ENCODE results near the gene ZNF112. TPM values are rescaled to one million over a fixed set of nuclear protein-coding genes. Genes with fewer than 3 reads are reported as not detected.

ZNF112 gene
- total and polyA plus RNA-seq, 7 donors = 0.69 to 8.9 (median 3.3) TPM

GRCh38 chr19:44278181-44278690 lies 78.2 kb downstream of the ZNF112 start:
- intact Hi-C loops (cut with DNase I) = no loop called here
- 93 to 97% methylated on average over 4 of the region's 4 CpGs for WGBS, 2 donors
- peaks cover 0 to 1% (median 0%) of the 10 kb centered on the region in 4 donors for H3K4me1 ChIP-seq
- H3K9me3 ChIP-seq = peaks cover 5 to 40% (median 14%) of the 10 kb centered on the region in 4 donors
- H3K27ac ChIP-seq = no peak overlapping the region
- no peaks in the 10 kb centered on the region for H3K27me3 ChIP-seq
- no peak for DNase-seq
- TF ChIP-seq POLR2A (IDR thresholded peaks at IDR 0.05) (no peak), EP300 (IDR thresholded peaks at IDR 0.05) (no peak), CTCF (IDR thresholded peaks at IDR 0.05) (no peak), POLR2AphosphoS5 (IDR thresholded peaks at IDR 0.05) (no peak)
- peaks cover 0 to 23% (median 14%) of the 10 kb centered on the region in 4 donors for H3K36me3 ChIP-seq
- no peak overlapping the region for H3K4me3 ChIP-seq

- H3K27ac ChIP-seq = no peak overlapping the region
- peaks cover 0 to 28% (median 19%) of the 10 kb centered on the region in 4 donors for H3K36me3 ChIP-seq
- 95 to 96% methylated on average over 1 of the region's 1 CpG for WGBS, 2 donors
- TF ChIP-seq EP300 (IDR thresholded peaks at IDR 0.05) (no peak), POLR2A (IDR thresholded peaks at IDR 0.05) (no peak), CTCF (IDR thresholded peaks at IDR 0.05) (no peak), POLR2AphosphoS5 (IDR thresholded peaks at IDR 0.05) (no peak)
- no peak for DNase-seq
- intact Hi-C loops (cut with DNase I) = no loop called here
- H3K4me3 ChIP-seq = no peak overlapping the region
- H3K9me3 ChIP-seq = peaks cover 0 to 40% (median 13%) of the 10 kb centered on the region in 4 donors
- H3K27me3 ChIP-seq = no peaks in the 10 kb centered on the region
- H3K4me1 ChIP-seq = no peaks in the 10 kb centered on the region
These were observed 79.1 kb downstream of the ZNF112 start for GRCh38 chr19:44277331-44277730.

Small RNA genes lying within 50 kb of the gene (small RNA-seq; reads per million reads assigned to genes)
- gene NDUFA3P1 = 0 reads per million in 3 donors

Other genes starting within 250 kb of the ZNF112 start
- 1 to 10 TPM; 3.0 to 4.9 (median 3.4) TPM for gene ZNF225, start 243.3 kb downstream of the ZNF112 start, total RNA-seq
- 1 to 10 TPM in 2 of 3 donors, under 1 TPM in 1; 0.60 to 2.1 (median 1.2) TPM for gene ZNF225, start 243.3 kb downstream of the ZNF112 start, polyA plus RNA-seq
- gene ZNF234, start 215.1 kb downstream of the ZNF112 start, total RNA-seq = 10 to 100 TPM in 1 of 4 donors, 1 to 10 TPM in 3; 5.9 to 19.7 (median 7.9) TPM
- 1 to 10 TPM in 2 of 3 donors, under 1 TPM in 1; 0.92 to 4.0 (median 1.2) TPM for gene ZNF234, start 215.1 kb downstream of the ZNF112 start, polyA plus RNA-seq
- gene ZNF226, start 191.6 kb downstream of the ZNF112 start, total RNA-seq = 10 to 100 TPM; 14.4 to 20.2 (median 18.6) TPM
- 10 to 100 TPM; 15.0 to 27.3 (median 16.4) TPM for gene ZNF226, start 191.6 kb downstream of the ZNF112 start, polyA plus RNA-seq
- gene ZNF227, start 144.1 kb downstream of the ZNF112 start, total RNA-seq = 10 to 100 TPM; 10.9 to 15.0 (median 14.3) TPM
- 1 to 10 TPM; 2.5 to 7.4 (median 4.2) TPM for gene ZNF227, start 144.1 kb downstream of the ZNF112 start, polyA plus RNA-seq
- 1 to 10 TPM; 2.8 to 7.5 (median 3.5) TPM for gene ZNF233, start 96.8 kb downstream of the ZNF112 start, total RNA-seq
- gene ZNF233, start 96.8 kb downstream of the ZNF112 start, polyA plus RNA-seq = 1 to 10 TPM in 1 of 3 donors, under 1 TPM in 2; 0.46 to 1.2 (median 0.60) TPM
- gene ZNF235, start 51.7 kb downstream of the ZNF112 start, total RNA-seq = 10 to 100 TPM in 2 of 4 donors, 1 to 10 TPM in 2; 5.8 to 12.7 (median 9.0) TPM
- gene ZNF235, start 51.7 kb downstream of the ZNF112 start, polyA plus RNA-seq = 1 to 10 TPM; 1.2 to 2.9 (median 1.8) TPM
- gene ZNF285, start 44.9 kb upstream of the ZNF112 start, total RNA-seq = 1 to 10 TPM; 3.2 to 6.3 (median 5.0) TPM
- 1 to 10 TPM in 2 of 3 donors, under 1 TPM in 1; 0.23 to 1.4 (median 1.2) TPM for gene ZNF285, start 44.9 kb upstream of the ZNF112 start, polyA plus RNA-seq
- 1 to 10 TPM; 3.3 to 6.1 (median 5.0) TPM for gene ZNF229, start 91.8 kb upstream of the ZNF112 start, total RNA-seq
- gene ZNF229, start 91.8 kb upstream of the ZNF112 start, polyA plus RNA-seq = 1 to 10 TPM in 2 of 3 donors, not detected in 1; 1.2 to 1.3 TPM
- 10 to 100 TPM in 2 of 4 donors, 1 to 10 TPM in 2; 8.4 to 19.5 (median 10.2) TPM for gene ZNF180, start 143.8 kb upstream of the ZNF112 start, total RNA-seq
- gene ZNF180, start 143.8 kb upstream of the ZNF112 start, polyA plus RNA-seq = 1 to 10 TPM; 2.4 to 4.9 (median 4.8) TPM
- gene CEACAM20, start 173.0 kb upstream of the ZNF112 start, total RNA-seq = under 1 TPM in 1 of 4 donors, not detected in 3; 0.36 TPM
- under 1 TPM in 1 of 3 donors, not detected in 2; 0.22 TPM for gene CEACAM20, start 173.0 kb upstream of the ZNF112 start, polyA plus RNA-seq

Data from sigmoid colon (tissue), 7 donors.